Measurements from ENCODE around the gene PLSCR3. TPM values are rescaled to one million over a fixed set of nuclear protein-coding genes. Genes with fewer than 3 reads are reported as not detected.

Gene PLSCR3
- polyA plus RNA-seq, 1 experiment, result 76.1 TPM

GRCh38 chr17:7421186-7421585, 26.9 kb upstream of the PLSCR3 start:
- ChIA-PET CTCF (interaction anchor here (0.9 kb wide), 1 partner anchor 9 kb away, joined by 3 read pairs; no protein-coding TSS in a partner anchor), POLR2A (no interaction called here)
- Histone ChIP-seq H3K36me3 (ENCODE audit: control insufficient read depth, insufficient read depth, low read length) (peaks cover 7% of the 10 kb centered on the region), H3K4me3 (ENCODE audit: low read depth, low read length) (no peak overlapping the region), H3K27me3 (ENCODE audit: control insufficient read depth, insufficient read depth, low read length) (no peaks in the 10 kb centered on the region)
- no peak for TF ChIP-seq CTCF (IDR thresholded peaks at IDR 0.05; ENCODE audit: insufficient read depth, low read depth, low read length)
- no peak for DNase-seq (ENCODE audit: low read depth)

- no peak for TF ChIP-seq CTCF (IDR thresholded peaks at IDR 0.05; ENCODE audit: insufficient read depth, low read depth, low read length)
- Histone ChIP-seq H3K36me3 (ENCODE audit: control insufficient read depth, insufficient read depth, low read length) (peaks cover 14% of the 10 kb centered on the region), H3K4me3 (ENCODE audit: low read depth, low read length) (no peak within 1 kb of the TSS), H3K27me3 (ENCODE audit: control insufficient read depth, insufficient read depth, low read length) (no peaks in the 10 kb centered on the region)
- POLR2A ChIA-PET, result no interaction called here
- CTCF ChIA-PET, result interaction anchor here (0.9 to 1.2 kb wide), 4 partner anchors 10 to 141 kb away, joined by 3 read pairs; no protein-coding TSS in a partner anchor
- no peak for DNase-seq (ENCODE audit: low read depth)
Observed at GRCh38 chr17:7419819-7420610, 25.7 kb upstream of the PLSCR3 start, which contains the start of gene SPEM1. Gene SPEM1 (plus strand): TSS chr17:7420324. CDS start chr17:7420385, 61 bp downstream.

DNA sequence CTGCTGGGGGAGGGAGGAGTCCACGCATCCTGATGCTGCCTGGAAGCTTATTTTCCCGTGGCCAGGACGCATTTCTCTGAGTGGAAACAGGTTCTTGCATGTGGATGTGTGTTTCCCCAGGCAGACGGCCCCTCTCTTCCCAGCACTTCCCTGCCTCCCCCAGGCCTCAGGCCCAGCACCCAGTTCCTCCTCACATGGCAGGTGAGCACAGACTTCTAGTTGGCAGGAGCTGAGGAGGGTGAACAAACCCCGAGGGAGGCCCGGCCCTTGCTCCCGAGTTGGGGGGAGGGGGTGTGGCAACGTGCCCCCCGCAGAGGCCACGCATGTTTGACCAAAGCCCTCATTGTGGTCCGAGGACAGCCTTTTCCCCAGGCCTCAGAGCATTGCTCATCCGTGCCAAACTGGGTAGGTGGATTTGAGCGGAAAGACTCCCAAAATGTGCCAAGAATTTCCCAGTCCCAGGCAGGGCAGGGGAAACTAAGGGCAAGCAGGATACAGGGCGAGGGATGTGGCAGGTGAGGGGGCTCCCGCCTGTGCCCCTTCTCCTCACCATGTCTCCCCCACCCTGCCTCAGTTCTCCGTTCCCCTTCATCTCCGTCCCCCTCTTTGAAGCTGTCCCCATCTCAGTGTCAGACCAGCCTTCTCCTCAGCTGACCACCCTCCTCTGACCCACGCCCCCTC, 24.3 kb upstream of the PLSCR3 start:
- TF ChIP-seq CTCF (IDR thresholded peaks at IDR 0.05; ENCODE audit: insufficient read depth, low read depth, low read length), result no peak
- ChIA-PET POLR2A (no interaction called here), CTCF (no interaction called here)
- no peak for DNase-seq (ENCODE audit: low read depth)
- Histone ChIP-seq H3K4me3 (ENCODE audit: low read depth, low read length) (no peak overlapping the region), H3K36me3 (ENCODE audit: control insufficient read depth, insufficient read depth, low read length) (peaks cover 16% of the 10 kb centered on the region), H3K27me3 (ENCODE audit: control insufficient read depth, insufficient read depth, low read length) (no peaks in the 10 kb centered on the region)

DNA sequence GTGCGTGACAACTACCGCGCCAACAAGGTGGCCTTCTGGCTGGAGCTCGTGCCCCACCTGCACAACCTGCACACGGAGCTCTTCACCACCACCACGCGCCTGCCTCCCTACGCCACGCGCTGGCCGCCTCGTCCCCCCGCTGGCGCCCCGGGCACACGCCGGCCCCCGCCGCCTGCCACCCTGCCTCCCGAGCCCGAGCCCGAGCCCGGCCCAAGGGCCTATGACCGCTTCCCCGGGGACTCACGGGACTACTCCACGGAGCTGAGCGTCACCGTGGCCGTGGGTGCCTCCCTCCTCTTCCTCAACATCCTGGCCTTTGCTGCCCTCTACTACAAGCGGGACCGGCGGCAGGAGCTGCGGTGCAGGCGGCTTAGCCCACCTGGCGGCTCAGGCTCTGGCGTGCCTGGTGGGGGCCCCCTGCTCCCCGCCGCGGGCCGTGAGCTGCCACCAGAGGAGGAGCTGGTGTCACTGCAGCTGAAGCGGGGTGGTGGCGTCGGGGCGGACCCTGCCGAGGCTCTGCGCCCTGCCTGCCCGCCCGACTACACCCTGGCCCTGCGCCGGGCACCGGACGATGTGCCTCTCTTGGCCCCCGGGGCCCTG, 22.8 kb upstream of the PLSCR3 start:
- no peak for DNase-seq (ENCODE audit: low read depth)
- H3K27me3 ChIP-seq (ENCODE audit: control insufficient read depth, insufficient read depth, low read length), result no peaks in the 10 kb centered on the region
- CTCF ChIA-PET, result no interaction called here
- no peak for TF ChIP-seq CTCF (IDR thresholded peaks at IDR 0.05; ENCODE audit: insufficient read depth, low read depth, low read length)
- H3K36me3 ChIP-seq (ENCODE audit: control insufficient read depth, insufficient read depth, low read length), result peaks cover 16% of the 10 kb centered on the region
- POLR2A ChIA-PET, result no interaction called here
- no peak overlapping the region for H3K4me3 ChIP-seq (ENCODE audit: low read depth, low read length)

DNA sequence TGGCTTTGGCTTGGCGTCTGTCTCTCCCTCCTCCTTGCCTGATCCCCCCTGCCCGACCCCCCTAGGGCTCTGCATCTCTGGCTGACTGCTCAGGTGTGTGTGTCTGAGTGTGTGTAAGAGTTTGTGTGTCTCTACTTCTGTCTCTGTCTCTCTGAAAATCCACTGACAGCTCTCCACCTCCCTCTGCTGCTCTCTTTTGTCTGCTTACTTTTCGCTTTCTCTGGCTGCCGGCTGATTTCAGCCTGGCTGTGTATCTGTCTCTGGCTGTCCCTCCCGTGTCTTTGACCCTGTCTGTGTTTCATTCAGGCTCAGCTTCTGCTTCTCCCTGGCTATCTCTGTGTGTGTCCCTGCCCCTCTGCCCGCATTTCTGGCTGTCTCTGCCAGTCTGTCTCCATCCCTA, 22.0 kb upstream of the PLSCR3 start:
- POLR2A ChIA-PET, result no interaction called here
- H3K4me3 ChIP-seq (ENCODE audit: low read depth, low read length), result no peak overlapping the region
- no peak for DNase-seq (ENCODE audit: low read depth)
- CTCF ChIA-PET, result no interaction called here
- H3K36me3 ChIP-seq (ENCODE audit: control insufficient read depth, insufficient read depth, low read length), result peaks cover 16% of the 10 kb centered on the region
- no peaks in the 10 kb centered on the region for H3K27me3 ChIP-seq (ENCODE audit: control insufficient read depth, insufficient read depth, low read length)
- TF ChIP-seq CTCF (IDR thresholded peaks at IDR 0.05; ENCODE audit: insufficient read depth, low read depth, low read length), result no peak

All from BJ (cell line).